GM20000 (cell line): ENCODE results near the gene EMILIN2.
"Not testable (repeated sequence)": the region's sequence is repeated elsewhere in the genome, so short reads cannot be mapped to it uniquely, and the experiment has no call there.

Experiments used
- DNase-seq: peaks from one replicate; pipeline ENCODE4 v3.0.0; 2012; ENCODE audit warnings: low spot score
- TF ChIP-seq, protein P1 (sequence below): IDR thresholded peaks from 2 replicates; pipeline ENCODE4 v1.5.1; 2012; ENCODE audit warnings: mild to moderate bottlenecking, control low read depth; ENCODE audit errors: extremely low read depth, missing control alignments

Gene EMILIN2

DNA sequence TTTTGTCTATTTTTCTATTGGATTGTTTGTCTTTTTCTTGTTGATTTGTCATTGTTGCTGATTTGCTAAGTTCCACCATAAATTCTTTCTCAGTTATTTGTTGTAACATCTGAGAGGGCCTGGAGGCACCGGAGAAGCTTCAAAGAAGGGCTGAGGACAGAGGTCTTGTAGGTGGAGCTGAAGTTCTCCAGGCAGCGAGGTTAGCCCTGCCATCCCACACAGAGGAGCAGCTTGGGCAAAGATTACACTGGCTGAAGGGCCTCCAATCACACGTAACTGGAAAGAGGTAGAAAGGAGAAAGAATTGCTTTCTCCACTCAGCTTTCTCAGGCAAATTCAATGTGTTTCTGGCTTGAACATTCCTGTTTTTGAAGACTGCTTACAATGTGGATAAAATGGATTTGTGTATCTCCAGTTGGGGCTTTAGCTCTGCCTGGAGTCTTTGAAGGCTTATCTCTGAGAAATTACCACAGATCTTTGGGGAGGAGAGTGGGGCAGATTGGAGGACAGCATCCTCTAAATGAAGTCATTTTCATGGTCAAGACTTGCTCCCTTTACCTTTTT lies 21.1 kb upstream of the EMILIN2 start:
- TF ChIP-seq, protein P1, sequence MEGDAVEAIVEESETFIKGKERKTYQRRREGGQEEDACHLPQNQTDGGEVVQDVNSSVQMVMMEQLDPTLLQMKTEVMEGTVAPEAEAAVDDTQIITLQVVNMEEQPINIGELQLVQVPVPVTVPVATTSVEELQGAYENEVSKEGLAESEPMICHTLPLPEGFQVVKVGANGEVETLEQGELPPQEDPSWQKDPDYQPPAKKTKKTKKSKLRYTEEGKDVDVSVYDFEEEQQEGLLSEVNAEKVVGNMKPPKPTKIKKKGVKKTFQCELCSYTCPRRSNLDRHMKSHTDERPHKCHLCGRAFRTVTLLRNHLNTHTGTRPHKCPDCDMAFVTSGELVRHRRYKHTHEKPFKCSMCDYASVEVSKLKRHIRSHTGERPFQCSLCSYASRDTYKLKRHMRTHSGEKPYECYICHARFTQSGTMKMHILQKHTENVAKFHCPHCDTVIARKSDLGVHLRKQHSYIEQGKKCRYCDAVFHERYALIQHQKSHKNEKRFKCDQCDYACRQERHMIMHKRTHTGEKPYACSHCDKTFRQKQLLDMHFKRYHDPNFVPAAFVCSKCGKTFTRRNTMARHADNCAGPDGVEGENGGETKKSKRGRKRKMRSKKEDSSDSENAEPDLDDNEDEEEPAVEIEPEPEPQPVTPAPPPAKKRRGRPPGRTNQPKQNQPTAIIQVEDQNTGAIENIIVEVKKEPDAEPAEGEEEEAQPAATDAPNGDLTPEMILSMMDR = no peak
- DNase-seq = no peak

DNA sequence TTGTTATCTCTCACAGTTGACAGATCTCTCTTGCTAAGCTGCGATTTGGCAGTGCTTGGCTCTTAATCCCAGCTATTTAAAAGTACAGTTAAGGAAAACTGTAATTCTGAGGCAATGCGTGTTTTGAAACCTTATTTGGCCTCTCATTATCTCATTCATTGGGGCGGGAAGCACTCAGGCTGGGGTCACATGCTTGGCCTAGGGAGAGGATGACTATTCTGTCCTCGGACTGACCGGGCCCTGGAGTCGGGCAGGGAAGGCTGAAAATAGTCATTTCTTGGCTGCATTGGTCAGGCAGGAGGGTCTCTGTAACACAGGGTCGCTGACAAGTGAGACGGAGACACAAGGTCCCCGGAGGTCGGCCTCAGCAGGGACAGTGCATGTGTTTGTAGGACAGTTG lies 20.2 kb upstream of the EMILIN2 start:
- no peak for DNase-seq
- TF ChIP-seq, protein P1 = no peak

DNA sequence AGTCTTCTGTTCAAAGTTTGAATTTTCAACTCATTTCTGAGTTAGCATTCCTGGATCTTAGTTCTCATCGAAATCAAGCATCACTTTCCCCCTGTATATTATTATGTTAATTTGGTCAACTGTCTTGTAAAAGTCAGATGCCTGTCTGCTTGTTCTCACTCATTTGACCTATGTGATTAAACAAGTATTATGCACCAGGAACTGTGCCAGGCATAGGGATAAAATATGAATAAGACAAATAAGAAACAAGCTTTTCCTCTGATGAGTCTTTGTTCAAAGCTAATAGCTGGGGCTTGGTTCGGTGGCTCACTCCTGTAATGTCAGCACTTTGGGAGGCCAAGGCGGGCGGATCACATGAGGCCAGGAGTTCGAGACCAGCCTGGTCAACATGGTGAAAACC lies 19.7 kb upstream of the EMILIN2 start:
- TF ChIP-seq, protein P1 = no peak
- no peak for DNase-seq

DNA sequence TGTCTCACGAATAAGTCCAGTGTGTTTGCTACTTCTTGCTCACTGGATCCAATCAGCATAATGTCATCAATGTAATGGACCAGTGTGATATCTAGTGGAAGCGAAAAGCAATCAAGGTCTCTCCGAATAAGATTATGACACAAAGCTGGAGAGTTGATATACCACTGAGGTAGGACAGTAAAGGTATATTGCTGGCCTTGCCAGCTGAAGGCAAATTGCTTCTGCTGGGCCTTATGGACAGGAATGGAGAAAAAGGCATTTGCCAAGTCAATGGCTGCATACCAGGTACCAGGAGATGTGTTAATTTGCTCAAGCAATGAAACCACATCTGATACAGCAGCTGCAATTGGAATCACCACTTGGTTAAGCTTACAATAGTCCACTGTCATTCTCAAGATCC lies 10.7 kb upstream of the EMILIN2 start:
- not testable (repeated sequence) for DNase-seq

DNA sequence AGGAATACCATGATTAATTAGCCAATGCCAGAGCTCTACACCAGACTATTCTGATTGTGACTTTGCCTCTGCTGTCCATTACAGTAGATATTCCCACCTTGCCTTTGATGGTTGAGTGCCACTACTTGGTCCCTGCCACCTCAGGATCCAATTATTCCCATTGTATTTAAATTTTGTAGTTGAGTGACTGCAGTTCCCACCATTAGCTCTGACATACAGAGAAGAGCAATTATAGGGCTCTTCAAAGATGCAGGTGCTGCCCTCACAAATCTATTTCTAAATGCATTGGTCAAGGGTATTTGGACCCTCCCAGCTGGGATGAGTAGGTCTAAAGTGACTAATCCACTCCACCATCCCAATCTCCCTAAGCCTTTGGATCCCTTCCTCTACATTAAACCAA lies 9.5 kb upstream of the EMILIN2 start:
- not testable (repeated sequence) for DNase-seq

DNA sequence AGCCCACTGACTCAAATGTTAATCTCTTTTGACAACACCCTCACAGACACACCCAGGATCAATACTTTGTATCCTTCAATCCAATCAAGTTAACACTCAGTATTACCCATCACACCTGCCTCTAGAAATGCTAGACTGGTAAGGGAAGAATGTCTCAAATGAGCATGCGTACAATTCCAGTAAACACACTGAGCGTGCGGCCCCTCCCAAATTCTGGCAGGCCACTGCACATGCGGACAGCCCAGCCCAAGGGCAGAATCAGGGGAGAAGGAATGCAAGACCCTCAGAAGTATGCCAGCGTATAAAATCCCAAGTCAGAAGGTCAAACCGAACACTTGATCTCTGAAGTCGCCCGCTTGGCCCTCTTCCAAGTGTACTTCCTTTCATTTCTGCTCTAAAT lies 7.6 kb upstream of the EMILIN2 start:
- DNase-seq = no peak
- TF ChIP-seq, protein P1 = no peak

DNA sequence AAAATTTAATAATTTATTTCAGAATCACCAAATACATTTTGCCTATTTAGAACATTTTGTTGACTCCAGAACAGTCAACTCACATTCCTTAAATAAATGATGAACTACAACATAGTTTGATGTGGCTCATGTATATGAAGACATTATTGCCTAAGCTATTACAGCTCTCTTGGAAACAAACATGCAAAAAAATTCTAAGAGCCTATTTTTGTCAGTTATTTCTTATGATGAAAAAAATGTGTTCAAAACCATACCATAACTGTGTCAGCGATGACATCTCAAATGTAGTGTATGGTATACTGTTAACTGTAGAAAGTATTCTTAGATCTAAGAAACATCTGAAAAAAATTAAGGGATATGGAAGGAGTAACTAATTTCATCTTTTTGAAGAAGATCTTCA lies 6.3 kb upstream of the EMILIN2 start:
- DNase-seq = no peak
- TF ChIP-seq, protein P1 = no peak

DNA sequence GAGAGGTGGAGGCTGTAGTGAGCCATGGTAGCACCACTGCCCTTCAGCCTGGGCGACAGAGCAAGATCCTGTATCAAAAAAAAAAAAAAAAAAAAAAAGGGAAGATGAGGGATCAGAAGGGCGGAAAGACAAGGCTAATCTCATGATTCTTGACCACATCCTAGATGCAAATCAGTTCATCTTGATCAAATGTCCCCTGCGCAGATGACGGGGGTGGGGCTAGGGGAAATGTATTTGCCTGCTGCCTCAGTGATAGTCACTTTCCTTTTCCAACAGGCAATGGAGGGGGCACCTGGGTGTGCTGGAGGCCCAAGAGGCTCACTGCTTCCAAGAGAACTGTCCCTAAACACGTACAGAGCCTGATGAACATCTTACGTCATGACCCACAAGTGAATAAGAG lies 3.7 kb upstream of the EMILIN2 start:
- TF ChIP-seq, protein P1 = no peak
- no peak for DNase-seq

DNA sequence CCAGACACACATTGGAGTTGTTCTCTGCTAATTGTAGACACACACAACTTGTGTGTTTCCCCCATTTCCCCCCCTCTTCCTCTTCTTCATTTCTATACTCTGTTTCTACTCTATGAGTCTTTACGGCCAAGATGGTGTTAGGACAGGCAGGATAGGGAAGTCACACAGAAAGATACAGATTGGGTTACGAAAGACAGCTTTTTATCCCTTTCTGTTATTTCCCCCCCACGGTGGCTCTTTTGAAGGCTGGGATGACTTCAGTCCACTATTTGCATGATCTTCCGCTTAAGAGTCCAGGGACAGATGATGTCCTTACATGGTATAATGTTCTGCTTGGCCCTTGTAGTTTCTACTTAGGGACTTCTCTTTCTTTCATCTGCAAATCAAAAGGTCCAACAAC lies 1.6 kb upstream of the EMILIN2 start:
- TF ChIP-seq, protein P1 = no peak
- DNase-seq = no peak
